Mesenteric fat pad (tissue), 1 donor: ENCODE results near the gene ZDBF2. TPM values are rescaled to one million over a fixed set of nuclear protein-coding genes. Genes with fewer than 3 reads are reported as not detected.
"Not testable (repeated sequence)": the region's sequence is repeated elsewhere in the genome, so short reads cannot be mapped to it uniquely, and the experiment has no call there.

ENCODE experiments used
- DNase-seq: peaks from one replicate; pipeline ENCODE4 v3.0.0-alpha.2; 2020; ENCODE audit warnings: low spot score
- total RNA-seq: library from RNA; stranded (reverse); fragmentation: NEBNext Ultra II Directional; extraction: Animal tissue kit (Norgen Biotek cat#: 25700); gene quantifications from one replicate; pipeline ENCODE4 v1.2.1, GENCODE V29; 2021
- donor health status: DM: yes; HTN: yes; CAD: no.

The ZDBF2 gene
- total RNA-seq, 1 donor from 2014 or later, result 10.6 TPM

DNA sequence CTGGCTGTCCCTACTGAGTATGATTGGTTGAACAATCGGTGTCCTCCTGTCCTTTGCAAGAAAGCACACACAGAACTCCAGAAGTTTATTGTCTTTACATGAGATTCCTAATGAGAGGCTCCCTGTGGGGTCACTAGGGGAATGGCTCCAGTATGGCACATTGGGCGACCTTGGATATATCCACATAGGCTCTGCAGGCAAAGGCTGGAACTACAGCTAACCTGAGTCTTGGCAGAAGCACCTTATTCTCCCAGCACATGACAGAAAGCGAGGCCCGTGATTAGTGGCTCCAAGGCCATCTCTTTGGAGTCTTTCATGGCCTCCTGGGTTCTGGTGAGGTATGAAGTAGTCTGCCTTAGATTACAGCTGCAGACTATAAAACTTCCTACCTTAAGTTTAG, 49.0 kb downstream of the ZDBF2 start:
- DNase-seq, result no peak

DNA sequence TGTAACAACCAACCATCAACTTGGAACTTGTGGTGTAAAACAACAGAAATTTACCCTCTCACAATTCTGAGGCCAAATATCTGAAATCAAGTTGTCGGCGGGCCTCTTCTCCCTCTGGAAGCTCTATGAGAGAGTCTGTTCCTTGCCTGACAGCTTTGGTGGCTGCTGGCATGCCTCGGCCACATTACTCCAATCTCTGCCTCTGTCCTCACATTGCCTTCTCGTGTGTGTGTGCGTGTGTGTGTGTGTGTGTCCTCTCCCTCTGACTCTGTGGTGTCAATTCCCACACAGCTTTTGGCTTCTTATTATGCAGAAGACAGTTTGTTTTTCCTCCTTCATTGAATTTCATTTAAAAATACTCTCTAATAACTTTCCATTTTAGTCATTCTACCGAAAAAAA, 50.4 kb downstream of the ZDBF2 start:
- no peak for DNase-seq

DNA sequence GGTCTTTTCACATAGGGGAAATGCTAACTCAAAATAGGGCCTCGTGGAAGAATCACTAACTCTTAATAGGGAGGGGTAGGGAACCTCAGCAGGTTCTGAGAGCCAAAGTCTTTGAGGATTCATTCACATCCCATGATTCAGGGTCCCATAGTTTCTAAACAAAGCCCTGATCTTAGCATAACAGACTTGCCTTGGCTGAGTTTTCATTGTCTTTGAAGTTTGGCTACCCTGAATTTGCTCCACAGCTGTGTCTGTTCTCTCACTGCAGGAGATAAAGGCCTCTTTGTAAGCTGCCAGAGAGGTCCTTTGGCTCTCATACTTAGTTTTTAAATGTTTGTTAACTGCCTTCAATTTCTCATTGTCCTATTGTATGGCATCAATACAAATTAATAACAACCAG, 54.5 kb downstream of the ZDBF2 start:
- DNase-seq, result no peak

DNA sequence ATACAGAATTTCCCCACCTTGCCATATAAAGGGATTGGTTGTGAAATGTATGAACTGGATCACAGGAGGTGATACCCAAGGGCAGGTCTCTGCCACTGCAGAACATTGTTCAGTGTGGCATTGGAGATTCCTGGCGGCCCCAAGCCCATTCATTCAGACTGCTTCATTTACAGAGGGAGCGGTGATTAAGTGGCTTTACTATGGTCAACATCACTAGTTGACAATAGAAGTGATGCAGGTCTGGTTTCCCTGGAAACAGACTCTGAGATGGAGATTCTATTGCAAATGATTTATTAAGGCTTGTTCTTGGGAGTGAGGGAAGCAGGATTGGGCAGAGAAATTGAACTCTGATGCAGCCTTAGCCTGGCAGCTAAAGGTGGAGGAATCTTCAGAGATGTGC, 62.4 kb downstream of the ZDBF2 start:
- DNase-seq, result no peak

DNA sequence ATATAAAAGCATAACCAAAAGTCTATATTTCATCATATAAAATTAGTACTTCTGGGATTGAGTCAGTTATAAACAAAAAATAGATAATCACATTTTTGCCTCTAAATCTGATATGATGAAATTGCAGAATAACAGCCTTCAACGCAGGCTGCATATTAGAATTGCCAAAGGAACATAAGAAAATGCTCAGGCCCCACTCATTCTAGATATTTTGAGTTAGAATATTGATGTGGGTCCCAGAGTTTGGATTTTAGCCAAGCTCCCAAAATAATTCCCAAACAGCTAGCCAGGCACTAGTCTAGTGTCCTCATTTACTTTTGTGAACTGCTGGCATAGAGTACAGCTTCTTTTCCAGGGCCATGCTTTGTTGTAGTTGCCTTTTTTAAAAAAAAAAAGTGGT, 63.5 kb downstream of the ZDBF2 start:
- DNase-seq, result no peak

DNA sequence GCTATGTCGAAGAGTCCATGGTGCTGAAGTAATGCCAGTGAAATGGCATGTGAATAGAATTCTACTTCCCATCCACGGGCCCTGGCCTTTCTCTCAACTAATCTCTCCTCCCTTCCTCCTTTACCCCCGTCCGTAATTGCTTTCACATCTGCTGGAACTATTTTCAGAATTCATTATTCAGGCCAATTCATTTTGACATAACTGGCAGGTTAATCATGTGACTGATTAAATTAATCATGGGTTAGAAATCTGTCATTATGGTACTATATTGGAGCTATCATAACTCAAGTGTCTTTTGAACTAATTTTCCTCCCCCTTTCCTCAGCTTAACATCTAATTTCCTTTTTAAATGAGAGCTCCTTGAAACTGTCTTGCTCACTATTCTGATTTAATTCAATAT, 66.9 kb downstream of the ZDBF2 start:
- no peak for DNase-seq

DNA sequence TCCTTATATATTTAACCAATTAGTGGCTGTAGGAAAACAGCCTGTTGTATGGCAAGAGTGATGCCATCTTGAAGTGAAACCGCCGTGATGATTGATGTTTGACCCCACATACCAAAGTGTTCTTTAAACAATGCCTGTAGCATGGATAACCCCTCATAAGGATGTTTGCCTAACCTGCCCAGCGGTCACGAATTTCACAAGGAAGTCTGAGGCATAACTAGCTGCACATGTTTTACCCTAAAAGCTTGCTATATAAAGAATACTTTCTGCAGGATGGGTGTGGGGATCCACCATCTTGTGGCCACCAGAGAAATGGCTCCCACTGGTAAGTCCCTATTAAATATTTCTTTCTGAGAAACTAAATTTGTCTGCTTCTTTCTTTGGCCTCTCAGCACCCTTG, 68.7 kb downstream of the ZDBF2 start:
- no peak for DNase-seq

DNA sequence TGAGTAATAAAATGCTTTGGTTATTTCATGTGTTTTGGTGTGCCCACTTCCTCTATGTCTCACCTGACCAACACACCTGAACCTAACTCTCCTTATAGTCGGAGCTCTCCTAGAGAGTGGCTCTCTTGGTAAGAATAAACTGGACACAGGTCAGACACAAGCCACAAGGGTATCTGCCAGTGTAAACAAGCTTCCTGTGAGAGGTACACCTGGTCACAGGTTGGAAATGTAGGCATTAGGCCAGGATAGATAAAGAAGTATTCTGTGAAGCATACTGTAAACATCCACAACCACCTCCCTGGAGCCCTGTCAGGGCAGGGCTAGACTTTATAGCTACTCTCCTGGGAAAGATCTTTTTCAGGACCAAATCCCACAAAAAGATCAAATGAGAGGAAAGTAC, 69.4 kb downstream of the ZDBF2 start:
- no peak for DNase-seq

DNA sequence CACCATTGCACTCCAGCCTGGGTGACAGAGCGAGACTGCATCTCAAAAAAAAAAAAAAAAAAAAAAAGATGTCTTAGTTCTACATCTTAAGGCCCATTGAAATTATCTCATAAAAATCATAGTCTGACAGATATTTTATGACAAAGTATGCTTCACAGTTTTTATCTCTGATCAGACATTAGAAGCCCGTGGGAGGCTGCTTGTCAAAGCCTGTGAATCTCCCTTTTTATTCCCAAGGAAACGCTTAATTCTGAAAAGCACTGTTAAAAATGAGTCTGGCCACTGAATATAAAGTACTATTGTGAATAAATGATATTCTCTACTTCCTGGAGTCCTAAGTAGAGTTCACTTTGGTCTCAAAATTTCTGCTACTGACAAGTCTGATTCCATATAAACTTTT, 71.1 kb downstream of the ZDBF2 start:
- no peak for DNase-seq

DNA sequence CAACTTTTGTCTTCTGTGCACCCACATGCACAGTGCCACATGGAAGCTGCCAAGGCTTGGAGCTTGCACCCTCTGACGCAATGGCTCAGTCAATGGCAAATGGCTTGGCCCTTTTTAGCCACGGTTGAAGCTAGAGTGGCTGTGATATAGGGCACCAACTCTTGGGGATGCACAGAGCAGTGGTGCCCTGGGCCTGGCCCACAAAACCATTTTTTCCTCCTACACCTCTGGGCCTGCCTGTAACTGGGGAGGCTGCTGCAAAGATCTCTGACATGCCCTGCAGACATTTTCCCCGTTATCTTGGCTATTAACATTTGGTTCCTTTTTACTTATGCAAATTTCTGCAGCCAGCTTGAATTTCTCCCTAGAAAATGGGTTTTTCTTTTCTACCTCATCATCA, 74.9 kb downstream of the ZDBF2 start:
- no peak for DNase-seq

DNA sequence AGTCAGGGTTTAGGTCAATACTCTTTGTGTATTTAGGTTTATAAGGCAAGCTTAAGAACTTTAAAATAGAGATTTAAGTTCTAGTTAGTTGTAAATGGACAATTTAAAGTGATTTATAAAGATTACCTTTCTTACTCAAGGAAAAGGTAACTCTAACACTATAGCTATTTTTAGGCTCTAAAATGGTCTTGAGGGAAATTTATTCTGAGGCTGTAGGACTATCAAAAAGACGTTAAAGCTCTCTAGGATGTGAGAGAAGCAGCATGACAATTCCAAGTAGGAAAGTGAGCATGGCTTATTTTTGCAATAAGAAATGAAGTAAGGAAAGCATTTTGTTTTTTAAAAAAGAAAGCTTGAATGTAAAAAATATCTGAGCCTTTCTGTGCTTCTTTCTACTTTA, 78.1 kb downstream of the ZDBF2 start:
- no peak for DNase-seq

DNA sequence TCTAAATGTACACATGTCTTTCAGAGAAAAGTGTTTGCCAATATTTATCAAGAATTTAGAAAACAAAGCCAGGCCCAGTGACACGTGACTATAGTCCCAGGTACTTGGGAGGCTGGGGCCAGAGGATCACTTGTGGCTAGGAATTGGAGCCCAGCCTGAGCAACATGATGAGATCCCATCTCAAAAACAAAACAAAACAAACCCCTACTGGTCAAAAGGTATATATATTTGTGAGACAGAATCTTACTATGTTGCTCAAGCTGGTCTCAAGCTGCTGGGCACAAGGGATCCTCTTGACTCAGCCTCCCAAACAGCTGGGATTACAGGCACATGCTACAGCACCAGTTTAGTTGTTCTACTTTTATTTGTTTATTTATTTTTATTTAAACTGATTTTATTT, 79.2 kb downstream of the ZDBF2 start:
- DNase-seq, result no peak

DNA sequence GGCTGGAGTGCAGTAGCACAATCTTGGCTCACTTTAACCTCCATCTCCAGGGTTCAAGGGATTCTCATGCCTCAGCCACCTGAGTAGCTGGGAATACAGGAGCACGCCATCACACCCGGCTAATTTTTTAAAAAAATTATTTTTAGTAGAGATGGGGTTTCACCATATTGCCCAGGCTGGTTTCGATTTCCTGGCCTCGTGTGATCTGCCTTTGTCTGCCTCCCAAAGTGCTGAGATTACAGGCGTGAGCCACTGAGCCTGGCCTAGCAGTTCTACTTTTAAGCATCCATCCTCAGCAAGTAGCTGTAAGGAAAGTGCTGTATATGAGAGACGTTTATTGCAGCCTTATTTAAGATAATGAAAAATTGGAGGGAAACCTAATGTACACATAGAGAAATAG, 79.7 kb downstream of the ZDBF2 start:
- no peak for DNase-seq

DNA sequence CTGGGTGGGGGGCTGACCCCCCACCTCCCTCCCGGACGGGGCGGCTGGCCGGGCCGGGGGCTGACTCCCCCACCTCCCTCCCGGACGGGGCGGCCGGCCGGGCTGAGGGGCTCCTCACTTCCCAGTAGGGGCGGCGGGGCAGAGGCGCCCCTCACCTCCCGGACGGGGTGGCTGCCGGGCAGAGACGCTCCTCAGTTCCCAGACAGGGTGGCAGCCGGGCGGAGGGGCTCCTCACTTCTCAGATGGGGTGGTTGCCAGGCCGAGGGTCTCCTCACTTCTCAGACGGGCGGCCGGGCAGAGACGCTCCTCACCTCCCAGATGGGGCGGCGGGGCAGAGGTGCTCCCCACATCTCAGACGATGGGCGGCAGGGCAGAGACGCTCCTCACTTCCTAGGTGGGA, 82.4 kb downstream of the ZDBF2 start:
- not testable (repeated sequence) for DNase-seq

DNA sequence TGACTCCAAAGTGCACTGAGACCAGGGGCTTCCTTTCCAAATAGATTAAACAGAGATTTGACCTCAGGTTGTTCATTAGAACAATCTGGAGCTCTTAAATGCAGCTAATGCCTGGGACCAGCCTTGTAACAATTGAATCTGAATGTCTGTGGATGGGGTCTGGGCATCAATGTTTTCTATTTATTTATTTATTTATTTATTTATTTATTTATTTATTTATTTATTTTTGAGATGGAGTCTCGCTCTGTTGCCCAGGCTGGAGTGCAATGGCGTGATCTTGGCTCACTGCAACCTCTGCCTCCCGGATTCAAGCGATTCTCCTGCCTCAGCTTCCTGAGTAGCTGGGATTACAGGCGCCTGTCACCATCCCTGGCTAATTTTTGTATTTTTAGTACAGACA, 86.4 kb downstream of the ZDBF2 start:
- DNase-seq, result not testable (repeated sequence)

DNA sequence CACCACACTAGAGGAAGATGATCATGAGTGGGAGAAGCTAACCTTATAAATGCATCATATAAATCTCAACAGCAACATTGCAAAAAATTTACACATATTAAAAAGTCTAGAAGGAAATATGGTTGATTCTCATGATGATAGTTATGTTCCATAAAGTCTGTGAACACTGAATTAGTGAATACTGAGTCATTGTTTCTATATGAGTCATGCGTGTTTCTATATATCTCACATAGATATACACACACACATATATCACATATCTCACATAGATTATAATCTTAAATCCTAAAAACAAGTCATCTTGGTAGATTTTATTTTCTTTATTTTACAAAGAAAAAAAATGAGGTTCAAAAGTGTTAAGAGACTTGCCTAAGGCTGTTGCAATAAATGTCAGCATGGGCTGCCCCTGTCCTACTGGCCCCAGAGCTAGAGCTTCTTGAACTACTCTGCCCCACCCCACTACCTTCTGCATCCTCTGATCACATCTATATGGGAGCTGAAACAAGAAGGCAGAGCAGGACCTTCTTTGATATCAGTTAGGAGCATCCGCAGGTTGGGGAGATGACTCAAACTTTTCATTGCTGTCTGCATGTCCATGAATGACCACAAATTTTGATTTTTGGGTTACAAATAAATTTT, 87.1 kb downstream of the ZDBF2 start:
- DNase-seq, result no peak

Other genes with a start within 250 kb of the ZDBF2 start
- gene INO80D, start 188.5 kb upstream of the ZDBF2 start, total RNA-seq, result 22.1 TPM
- gene NDUFS1, start 115.2 kb upstream of the ZDBF2 start, total RNA-seq, result 91.1 TPM
- 470 TPM for gene EEF1B2, start 114.8 kb upstream of the ZDBF2 start, total RNA-seq
- 1.1 TPM for gene ADAM23, start 168.9 kb downstream of the ZDBF2 start, total RNA-seq